H9 (cell line): ENCODE data around the gene CXCL14. TPM values are rescaled to one million over a fixed set of nuclear protein-coding genes. Genes with fewer than 3 reads are reported as not detected.

ENCODE experiments used
- DNase-seq: peaks from one replicate; pipeline ENCODE4 v3.0.0-alpha.2; 2017
- H2AFZ ChIP-seq: one replicate; pipeline ENCODE4 v1.6.1; 2013; ENCODE audit warnings: mild to moderate bottlenecking, low read length, control low read depth, moderate library complexity
- H2AK5ac ChIP-seq: 2 replicates; pipeline ENCODE4 v1.6.1; 2013; ENCODE audit warnings: low read length, control low read depth, mixed read lengths; ENCODE audit not compliant: insufficient read length
- H2BK120ac ChIP-seq: one replicate; pipeline ENCODE4 v1.6.1; 2013; ENCODE audit warnings: low read depth, mild to moderate bottlenecking, low read length, control low read depth, inconsistent platforms; ENCODE audit not compliant: poor library complexity, severe bottlenecking
- H2BK12ac ChIP-seq: 2 replicates; pipeline ENCODE4 v1.6.1; 2013; ENCODE audit warnings: low read length, control low read depth, mixed read lengths, low read depth; ENCODE audit not compliant: insufficient read length
- H2BK15ac ChIP-seq: 2 replicates; pipeline ENCODE4 v1.6.1; 2013; ENCODE audit warnings: low read depth, low read length, control low read depth
- H2BK20ac ChIP-seq: one replicate; pipeline ENCODE4 v1.6.1; 2013; ENCODE audit warnings: low read depth, mild to moderate bottlenecking, low read length, control low read depth, inconsistent platforms; ENCODE audit not compliant: poor library complexity, severe bottlenecking
- H2BK5ac ChIP-seq: 2 replicates; pipeline ENCODE4 v1.6.1; 2013; ENCODE audit warnings: low read length, control low read depth, mixed read lengths; ENCODE audit not compliant: insufficient read length
- H3K14ac ChIP-seq: 2 replicates; pipeline ENCODE4 v1.6.1; 2013; ENCODE audit warnings: low read length, control low read depth; ENCODE audit not compliant: insufficient read depth
- H3K18ac ChIP-seq: 2 replicates; pipeline ENCODE4 v1.6.1; 2013; ENCODE audit warnings: low read depth, mild to moderate bottlenecking, mixed read lengths, low read length, control low read depth; ENCODE audit not compliant: insufficient read length
- H3K23ac ChIP-seq: 2 replicates; pipeline ENCODE4 v1.6.1; 2013; ENCODE audit warnings: low read length, control low read depth, mixed read lengths, low read depth; ENCODE audit not compliant: insufficient read length
- H3K23me2 ChIP-seq: 2 replicates; pipeline ENCODE4 v1.6.1; 2013; ENCODE audit warnings: low read depth, mild to moderate bottlenecking, mixed read lengths, low read length, control low read depth; ENCODE audit not compliant: insufficient read length, poor library complexity, severe bottlenecking
- H3K27ac ChIP-seq: 2 replicates; pipeline ENCODE4 v1.5.1; 2013; ENCODE audit warnings: low read length, control low read depth, mixed read lengths, low read depth; ENCODE audit not compliant: insufficient read length
- H3K27me3 ChIP-seq: 2 replicates; pipeline ENCODE4 v1.6.1; 2013; ENCODE audit warnings: low read length, control low read depth, inconsistent platforms; ENCODE audit not compliant: insufficient read depth
- H3K4ac ChIP-seq: 2 replicates; pipeline ENCODE4 v1.6.1; 2013; ENCODE audit warnings: low read depth, mild to moderate bottlenecking, control low read depth, inconsistent platforms, low read length, moderate library complexity
- H3K4me1 ChIP-seq: 2 replicates; pipeline ENCODE4 v1.6.1; 2013; ENCODE audit warnings: low read length, control low read depth, inconsistent platforms; ENCODE audit not compliant: insufficient read depth
- H3K4me2 ChIP-seq: 2 replicates; pipeline ENCODE4 v1.6.1; 2013; ENCODE audit warnings: low read length, control low read depth, mixed read lengths; ENCODE audit not compliant: insufficient read length, insufficient read depth
- H3K56ac ChIP-seq: 2 replicates; pipeline ENCODE4 v1.6.1; 2013; ENCODE audit warnings: low read depth, mild to moderate bottlenecking, mixed read lengths, low read length, control low read depth; ENCODE audit not compliant: insufficient read length
- H3K79me1 ChIP-seq: 2 replicates; pipeline ENCODE4 v1.6.1; 2013; ENCODE audit warnings: low read depth, mild to moderate bottlenecking, moderate library complexity, low read length, control low read depth, inconsistent platforms; ENCODE audit not compliant: insufficient read depth, poor library complexity, severe bottlenecking
- H3K79me2 ChIP-seq: 2 replicates; pipeline ENCODE4 v1.6.1; 2013; ENCODE audit warnings: low read length, control low read depth, inconsistent platforms; ENCODE audit not compliant: insufficient read depth
- H3K9ac ChIP-seq: 2 replicates; pipeline ENCODE4 v1.6.1; 2013; ENCODE audit warnings: low read length, control low read depth, mixed read lengths; ENCODE audit not compliant: insufficient read length; ENCODE audit errors: extremely low read depth
- H3K9me3 ChIP-seq: one replicate; pipeline ENCODE4 v1.6.1; 2013; ENCODE audit warnings: low read depth, low read length, inconsistent platforms; ENCODE audit not compliant: control insufficient read depth
- H3T11ph ChIP-seq: one replicate; pipeline ENCODE4 v1.6.1; 2013; ENCODE audit warnings: mild to moderate bottlenecking, low read length, control low read depth, inconsistent platforms
- H4K20me1 ChIP-seq: one replicate; pipeline ENCODE4 v1.6.1; 2013; ENCODE audit not compliant: control insufficient read depth, insufficient read length, insufficient read depth
- H4K5ac ChIP-seq: 2 replicates; pipeline ENCODE4 v1.6.1; 2013; ENCODE audit warnings: low read depth, mild to moderate bottlenecking, mixed read lengths, low read length, control low read depth; ENCODE audit not compliant: insufficient read length
- H4K8ac ChIP-seq: replicated peaks from 2 replicates; pipeline ENCODE4 v1.6.1; 2013; ENCODE audit warnings: low read length, control low read depth, mixed read lengths, low read depth; ENCODE audit not compliant: insufficient read length
- H4K91ac ChIP-seq: 2 replicates; pipeline ENCODE4 v1.6.1; 2013; ENCODE audit warnings: low read depth, mild to moderate bottlenecking, moderate library complexity, mixed read lengths, low read length, control low read depth; ENCODE audit not compliant: insufficient read length
- H3K27ac Mint-ChIP-seq, 3 experiments: 2 replicates in 2 of 3; 3 replicates in 1 of 3; pipeline ENCODE4 v1.8.0; 2020 to 2021; ENCODE audit warnings: mixed read lengths in 3 of 3, mild to moderate bottlenecking in 1 of 3, moderate library complexity in 1 of 3
- H3K27me3 Mint-ChIP-seq: 2 replicates; pipeline ENCODE4 v1.8.0; 2021; ENCODE audit warnings: low read depth, mild to moderate bottlenecking, moderate library complexity, mixed read lengths
- H3K36me3 Mint-ChIP-seq, 3 experiments: 2 replicates in 2 of 3; 3 replicates in 1 of 3; pipeline ENCODE4 v1.8.0; 2020 to 2021; ENCODE audit warnings: low read depth in 3 of 3, mixed read lengths in 3 of 3; ENCODE audit not compliant: insufficient read depth in 1 of 3
- H3K4me1 Mint-ChIP-seq, 2 experiments: 2 replicates each; pipeline ENCODE4 v1.8.0; 2020; ENCODE audit warnings: mixed read lengths in 2 of 2
- H3K4me3 Mint-ChIP-seq, 2 experiments: 2 replicates in 1 of 2; 3 replicates in 1 of 2; pipeline ENCODE4 v1.8.0; 2020 to 2021; ENCODE audit warnings: mild to moderate bottlenecking in 2 of 2, mixed read lengths in 2 of 2, moderate library complexity in 1 of 2
- H3K9me3 Mint-ChIP-seq, 2 experiments: 2 replicates in 1 of 2; 3 replicates in 1 of 2; pipeline ENCODE4 v1.8.0; 2020; ENCODE audit warnings: mild to moderate bottlenecking in 2 of 2, mixed read lengths in 2 of 2, moderate library complexity in 1 of 2
- WGBS: extraction: QIAGEN DNeasy Blood & Tissue Kit; methylation state at CpG from one replicate; pipeline ENCODE4 v1.1.7; 2013; ENCODE audit warnings: missing lambda C conversion rate, low lambda C conversion rate, mixed read lengths; ENCODE audit not compliant: insufficient read length; ENCODE audit errors: extremely low coverage; 5-methylcytosine and 5-hydroxymethylcytosine counted together
- total RNA-seq: library from RNA; stranded (reverse); gene quantifications from 2 replicates; pipeline ENCODE4 v1.2.1, GENCODE V29; 2021
- TF ChIP-seq, protein P1 (sequence below): fragments of 200-600 bp; sonication (generic); conservative IDR thresholded peaks from 3 replicates; pipeline ENCODE4 v1.8.0; 2021; ENCODE audit warnings: antibody characterized with exemption, mild to moderate bottlenecking

The CXCL14 gene
- total RNA-seq, 1 experiment from 2014 or later = 1.1 TPM

DNA sequence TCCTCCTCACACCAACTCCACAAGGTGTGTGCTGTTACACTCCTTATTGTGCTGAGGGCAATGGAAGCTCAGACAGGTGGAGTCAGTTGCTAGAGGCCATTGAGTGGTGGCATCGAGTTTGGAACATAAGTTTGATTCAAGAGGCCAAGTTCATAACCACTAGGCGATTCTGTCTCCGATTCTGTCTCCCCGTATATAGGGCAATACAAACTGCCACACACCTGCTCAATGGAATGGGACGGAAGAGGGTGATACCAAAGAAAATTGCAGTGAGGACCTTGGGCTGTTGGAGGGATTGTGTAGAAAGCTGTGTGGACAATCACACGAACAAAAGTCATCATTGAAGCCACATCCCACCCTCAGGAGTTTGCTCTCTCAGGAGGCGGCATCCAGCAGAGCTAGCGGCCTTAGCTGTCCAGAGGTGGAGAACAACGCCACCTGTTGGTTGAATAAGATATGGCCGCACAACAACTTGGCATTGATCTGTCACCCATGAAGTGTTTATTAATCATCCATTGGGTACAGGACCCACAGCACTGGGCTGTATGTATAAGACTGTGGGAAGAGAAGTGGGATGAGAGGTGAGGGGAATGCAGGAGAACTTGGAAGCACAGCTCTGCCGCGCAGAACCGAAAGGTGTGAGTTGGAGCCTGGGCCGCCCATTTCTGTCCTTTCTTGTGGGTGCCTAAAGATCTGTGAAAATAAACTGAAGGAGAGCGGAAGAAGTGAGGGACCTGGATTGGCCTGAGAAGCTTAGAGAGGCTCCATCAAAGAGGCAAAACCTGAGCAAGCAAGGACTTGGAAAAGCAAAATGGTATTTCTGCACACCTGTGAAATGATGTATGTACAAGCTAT is 27.0 kb downstream of the CXCL14 start:
- Histone ChIP-seq H4K91ac (no peak overlapping the region), H3K18ac (no peak overlapping the region), H4K20me1 (no peaks in the 10 kb centered on the region), H2AK5ac (no peak overlapping the region), H3T11ph (no peak overlapping the region), H3K9me3 (no peaks in the 10 kb centered on the region), H3K27ac (no peak overlapping the region), H3K4me2 (no peak overlapping the region), H4K8ac (no peak overlapping the region), H3K56ac (no peak overlapping the region), H2BK15ac (no peak overlapping the region), H3K27me3 (peaks cover 45% of the 10 kb centered on the region), H4K5ac (no peak overlapping the region), H3K4me1 (no peaks in the 10 kb centered on the region), H3K4ac (no peak overlapping the region), H2BK12ac (no peak overlapping the region), H2AFZ (no peak overlapping the region), H3K79me2 (no peaks in the 10 kb centered on the region), H2BK5ac (no peak overlapping the region), H3K23ac (no peak overlapping the region), H3K23me2 (no peaks in the 10 kb centered on the region), H2BK20ac (no peak overlapping the region), H3K14ac (no peak overlapping the region), H3K9ac (no peak overlapping the region), H2BK120ac (no peak overlapping the region), H3K79me1 (no peaks in the 10 kb centered on the region)
- no CpG with 5 or more reads among the region's 15 CpGs for WGBS
- peak; percentile 71 for DNase-seq
- TF ChIP-seq, protein P1, sequence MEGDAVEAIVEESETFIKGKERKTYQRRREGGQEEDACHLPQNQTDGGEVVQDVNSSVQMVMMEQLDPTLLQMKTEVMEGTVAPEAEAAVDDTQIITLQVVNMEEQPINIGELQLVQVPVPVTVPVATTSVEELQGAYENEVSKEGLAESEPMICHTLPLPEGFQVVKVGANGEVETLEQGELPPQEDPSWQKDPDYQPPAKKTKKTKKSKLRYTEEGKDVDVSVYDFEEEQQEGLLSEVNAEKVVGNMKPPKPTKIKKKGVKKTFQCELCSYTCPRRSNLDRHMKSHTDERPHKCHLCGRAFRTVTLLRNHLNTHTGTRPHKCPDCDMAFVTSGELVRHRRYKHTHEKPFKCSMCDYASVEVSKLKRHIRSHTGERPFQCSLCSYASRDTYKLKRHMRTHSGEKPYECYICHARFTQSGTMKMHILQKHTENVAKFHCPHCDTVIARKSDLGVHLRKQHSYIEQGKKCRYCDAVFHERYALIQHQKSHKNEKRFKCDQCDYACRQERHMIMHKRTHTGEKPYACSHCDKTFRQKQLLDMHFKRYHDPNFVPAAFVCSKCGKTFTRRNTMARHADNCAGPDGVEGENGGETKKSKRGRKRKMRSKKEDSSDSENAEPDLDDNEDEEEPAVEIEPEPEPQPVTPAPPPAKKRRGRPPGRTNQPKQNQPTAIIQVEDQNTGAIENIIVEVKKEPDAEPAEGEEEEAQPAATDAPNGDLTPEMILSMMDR = peak; percentile 89
- peaks cover 92% of the 10 kb centered on the region for H3K27me3 Mint-ChIP-seq
- H3K36me3 Mint-ChIP-seq = no peaks in the 10 kb centered on the region
- H3K4me1 Mint-ChIP-seq = peaks cover 3 to 13% of the 10 kb centered on the region in 2 experiments; a peak in 3 of 4 replicates
- H3K4me3 Mint-ChIP-seq = no peak overlapping the region
- no peak overlapping the region for H3K27ac Mint-ChIP-seq
- peaks cover 0 to 3% of the 10 kb centered on the region in 2 experiments; a peak in 1 of 5 replicates for H3K9me3 Mint-ChIP-seq
